ENCODE data around the gene GNAQ. TPM values are rescaled to one million over a fixed set of nuclear protein-coding genes. Genes with fewer than 3 reads are reported as not detected.
"Not testable (repeated sequence)": the region's sequence is repeated elsewhere in the genome, so short reads cannot be mapped to it uniquely, and the experiment has no call there.

GNAQ gene
- total RNA-seq, 2 donors from 2014 or later, result 57.1 to 68.1 TPM

GRCh38 chr9:77872863-77873262 is 158.7 kb downstream of the GNAQ start:
- ATAC-seq (no peak), DNase-seq (no peak)
- peaks cover 20% of the 10 kb centered on the region for H3K4me1 Mint-ChIP-seq
- no peak overlapping the region for H3K4me3 Mint-ChIP-seq
- H3K9me3 ChIP-seq (ENCODE audit: control insufficient read depth, low read length, poor library complexity, severe bottlenecking), result no peaks in the 10 kb centered on the region
- no peaks in the 10 kb centered on the region for H3K27me3 Mint-ChIP-seq
- H3K27ac Mint-ChIP-seq, result no peak overlapping the region
- no peaks in the 10 kb centered on the region for H3K36me3 Mint-ChIP-seq (ENCODE audit: low read depth)

- Mint-ChIP-seq H3K4me1 (peaks cover 16% of the 10 kb centered on the region), H3K4me3 (no peak overlapping the region), H3K27ac (no peak overlapping the region), H3K36me3 (ENCODE audit: low read depth) (no peaks in the 10 kb centered on the region), H3K27me3 (no peaks in the 10 kb centered on the region)
- ATAC-seq, result no peak
- no peak for DNase-seq
- no peaks in the 10 kb centered on the region for H3K9me3 ChIP-seq (ENCODE audit: control insufficient read depth, low read length, poor library complexity, severe bottlenecking)
Measured at GRCh38 chr9:77872177-77872576, 159.4 kb downstream of the GNAQ start.

DNA sequence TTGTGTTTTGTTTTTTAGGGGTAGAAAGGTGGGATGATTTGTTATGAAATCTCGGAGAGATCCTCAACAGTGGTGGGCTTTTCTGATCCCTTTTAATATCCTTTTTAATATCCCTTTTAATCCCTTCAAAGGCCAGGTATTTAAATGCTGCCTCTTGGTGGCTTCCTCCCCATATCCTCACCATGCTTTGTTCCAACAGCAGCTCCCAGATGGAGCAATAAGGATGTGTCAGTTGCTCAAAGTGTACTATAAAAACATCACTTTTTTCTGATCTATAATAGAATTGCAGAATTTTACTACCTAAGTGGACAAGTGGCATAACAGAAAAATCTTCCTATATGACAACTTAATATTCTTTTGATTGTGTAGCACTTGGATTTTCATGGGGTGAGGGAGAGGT is 160.1 kb downstream of the GNAQ start:
- ATAC-seq (no peak), DNase-seq (no peak)
- peaks cover 16% of the 10 kb centered on the region for H3K4me1 Mint-ChIP-seq
- H3K27me3 Mint-ChIP-seq, result no peaks in the 10 kb centered on the region
- H3K36me3 Mint-ChIP-seq (ENCODE audit: low read depth), result no peaks in the 10 kb centered on the region
- H3K27ac Mint-ChIP-seq, result no peak overlapping the region
- no peak overlapping the region for H3K4me3 Mint-ChIP-seq
- no peaks in the 10 kb centered on the region for H3K9me3 ChIP-seq (ENCODE audit: control insufficient read depth, low read length, poor library complexity, severe bottlenecking)

DNA sequence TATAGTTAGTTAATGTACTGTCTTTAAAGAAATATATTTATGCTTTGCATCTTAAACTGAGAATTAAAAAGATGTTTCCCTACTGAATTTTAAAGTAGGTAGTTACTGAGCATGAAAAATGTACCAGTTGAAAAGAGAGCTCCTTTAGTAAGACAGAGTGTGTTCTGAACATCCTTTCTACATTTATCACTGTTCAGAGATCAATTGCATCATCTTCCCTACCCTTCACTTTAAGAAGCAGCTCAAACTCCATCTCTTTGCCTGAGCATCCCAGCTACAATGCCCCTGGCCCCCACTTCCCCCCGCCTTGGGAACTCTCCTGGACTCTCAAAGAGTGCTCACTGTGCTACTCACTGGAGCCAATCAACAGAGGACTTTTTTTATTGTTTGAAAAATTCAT is 164.7 kb downstream of the GNAQ start:
- DNase-seq, result no peak
- peaks cover 3% of the 10 kb centered on the region for H3K9me3 ChIP-seq (ENCODE audit: control insufficient read depth, low read length, poor library complexity, severe bottlenecking)
- ATAC-seq, result no peak
- Mint-ChIP-seq H3K27me3 (no peaks in the 10 kb centered on the region), H3K27ac (no peak overlapping the region), H3K36me3 (ENCODE audit: low read depth) (no peaks in the 10 kb centered on the region), H3K4me1 (peaks cover 2% of the 10 kb centered on the region), H3K4me3 (no peak overlapping the region)

- H3K9me3 ChIP-seq (ENCODE audit: control insufficient read depth, low read length, poor library complexity, severe bottlenecking), result peaks cover 3% of the 10 kb centered on the region
- H3K36me3 Mint-ChIP-seq (ENCODE audit: low read depth), result no peaks in the 10 kb centered on the region
- H3K4me3 Mint-ChIP-seq, result no peak overlapping the region
- peaks cover 2% of the 10 kb centered on the region for H3K4me1 Mint-ChIP-seq
- no peaks in the 10 kb centered on the region for H3K27me3 Mint-ChIP-seq
- no peak for DNase-seq
- ATAC-seq, result no peak
- H3K27ac Mint-ChIP-seq, result no peak overlapping the region
Measured at GRCh38 chr9:77865385-77866047, 166.1 kb downstream of the GNAQ start.

DNA sequence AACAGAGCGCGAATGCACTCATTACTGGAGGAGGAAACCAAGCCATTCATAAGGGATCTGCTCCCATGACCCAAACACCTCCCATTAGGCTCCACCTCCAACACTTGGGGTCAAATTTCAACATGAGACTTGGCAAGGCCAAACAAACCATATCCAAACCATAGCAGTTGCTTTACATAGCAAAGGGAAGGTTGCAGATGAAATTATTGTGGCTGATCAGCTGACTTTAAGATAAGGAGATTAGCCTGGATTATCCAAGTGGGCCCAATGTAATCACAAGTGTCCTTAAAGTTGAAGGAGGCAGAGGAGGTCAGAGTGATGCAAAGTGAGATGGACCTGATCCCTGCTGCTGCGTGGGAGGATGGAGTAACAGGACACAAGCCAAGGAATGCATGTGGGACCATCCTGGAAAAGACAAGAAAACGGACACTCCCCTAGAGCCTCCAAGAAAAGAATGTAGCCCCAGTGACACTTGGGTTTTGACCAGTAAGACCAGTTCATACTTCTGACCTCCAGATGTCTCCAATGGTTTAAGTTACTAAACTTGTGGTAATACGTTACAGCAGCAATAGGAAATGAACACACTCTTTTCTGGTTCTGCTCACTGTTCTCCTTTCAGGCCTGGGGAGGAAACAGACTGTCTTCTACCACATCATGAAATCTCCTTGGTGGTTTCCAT is 167.3 kb downstream of the GNAQ start:
- no peaks in the 10 kb centered on the region for H3K4me1 Mint-ChIP-seq

DNA sequence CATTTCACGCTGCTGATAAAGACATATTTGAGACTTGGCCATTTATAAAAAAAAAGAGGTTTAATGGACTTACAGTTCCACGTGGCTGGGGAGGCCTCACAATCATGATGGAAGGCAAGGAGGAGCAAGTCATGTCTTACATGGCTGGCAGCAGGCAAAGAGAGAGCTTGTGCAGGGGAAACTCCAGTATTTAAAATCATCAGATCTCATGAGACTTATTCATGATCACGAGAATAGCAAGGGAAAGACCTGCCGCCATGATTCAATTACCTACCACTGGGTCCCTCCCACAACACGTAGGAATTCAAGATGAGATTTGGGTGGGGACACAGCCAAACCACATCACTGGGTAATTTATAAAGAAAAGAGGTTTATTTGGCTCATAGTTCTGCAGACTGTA is 168.0 kb downstream of the GNAQ start:
- not testable (repeated sequence) for H3K9me3 ChIP-seq (ENCODE audit: control insufficient read depth, low read length, poor library complexity, severe bottlenecking); H3K4me1 Mint-ChIP-seq; H3K36me3 Mint-ChIP-seq (ENCODE audit: low read depth); ATAC-seq; H3K27ac Mint-ChIP-seq; H3K4me3 Mint-ChIP-seq; DNase-seq; H3K27me3 Mint-ChIP-seq

More for the DNA sequence above, 167.3 kb downstream of the GNAQ start:
- peaks cover 3% of the 10 kb centered on the region for H3K9me3 ChIP-seq (ENCODE audit: control insufficient read depth, low read length, poor library complexity, severe bottlenecking)
- ATAC-seq (no peak), DNase-seq (no peak)
- Mint-ChIP-seq H3K27ac (no peak overlapping the region), H3K27me3 (no peaks in the 10 kb centered on the region), H3K4me3 (no peak overlapping the region), H3K36me3 (ENCODE audit: low read depth) (no peaks in the 10 kb centered on the region)

DNA sequence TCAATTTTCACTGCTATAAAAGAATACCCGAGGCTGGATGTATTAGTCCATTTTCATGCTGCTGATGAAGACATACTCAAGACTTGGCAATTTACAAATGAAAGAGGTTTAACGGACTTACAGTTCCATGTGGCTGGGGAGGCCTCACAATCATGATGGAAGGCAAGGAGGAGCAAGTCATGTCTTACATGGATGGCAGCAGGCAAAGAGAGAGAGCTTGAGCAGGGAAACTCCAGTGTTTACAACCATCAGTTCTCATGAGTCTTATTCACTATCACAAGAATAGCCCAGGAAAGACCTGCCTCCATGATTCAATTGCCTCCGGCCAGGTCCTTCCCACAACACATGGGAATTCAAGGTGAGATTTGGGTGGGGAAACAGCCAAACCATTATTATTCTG is 170.7 kb downstream of the GNAQ start:
- not testable (repeated sequence) for H3K27ac Mint-ChIP-seq; H3K36me3 Mint-ChIP-seq (ENCODE audit: low read depth); H3K9me3 ChIP-seq (ENCODE audit: control insufficient read depth, low read length, poor library complexity, severe bottlenecking); H3K27me3 Mint-ChIP-seq; ATAC-seq; DNase-seq; H3K4me3 Mint-ChIP-seq
- peaks cover 15% of the 10 kb centered on the region for H3K4me1 Mint-ChIP-seq

GRCh38 chr9:77857513-77858259 is 173.9 kb downstream of the GNAQ start:
- ATAC-seq (no peak), DNase-seq (no peak)
- H3K4me1 Mint-ChIP-seq, result peaks cover 21% of the 10 kb centered on the region
- no peaks in the 10 kb centered on the region for H3K27me3 Mint-ChIP-seq
- peaks cover 4% of the 10 kb centered on the region for H3K36me3 Mint-ChIP-seq (ENCODE audit: low read depth)
- no peak overlapping the region for H3K4me3 Mint-ChIP-seq
- no peaks in the 10 kb centered on the region for H3K9me3 ChIP-seq (ENCODE audit: control insufficient read depth, low read length, poor library complexity, severe bottlenecking)
- no peak overlapping the region for H3K27ac Mint-ChIP-seq

GRCh38 chr9:77856615-77857014 is 175.0 kb downstream of the GNAQ start:
- peak overlapping the region; percentile 24 for H3K27ac Mint-ChIP-seq
- no peak overlapping the region for H3K4me3 Mint-ChIP-seq

DNA sequence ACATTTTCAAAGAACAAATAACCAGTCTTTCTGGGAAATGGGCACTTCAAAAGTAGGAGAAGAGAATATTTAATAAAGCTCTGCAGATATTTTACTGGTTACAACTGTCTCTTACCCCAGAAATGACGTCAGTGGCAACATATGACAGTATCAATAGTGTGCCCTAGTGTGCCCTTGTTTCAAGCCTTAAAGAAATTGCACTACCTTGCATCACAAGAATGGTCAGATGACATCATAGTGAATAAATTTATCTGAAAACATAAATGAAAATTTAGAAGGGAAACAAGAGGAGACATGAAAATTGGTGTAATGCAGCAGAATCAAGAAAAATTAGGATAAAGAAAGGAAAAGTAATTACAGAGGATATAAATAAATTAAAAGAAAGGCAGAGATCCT is 176.7 kb downstream of the GNAQ start:
- Mint-ChIP-seq H3K4me1 (peaks cover 21% of the 10 kb centered on the region), H3K27me3 (no peaks in the 10 kb centered on the region), H3K4me3 (no peak overlapping the region), H3K36me3 (ENCODE audit: low read depth) (peaks cover 4% of the 10 kb centered on the region), H3K27ac (peak overlapping the region; percentile 8)
- H3K9me3 ChIP-seq (ENCODE audit: control insufficient read depth, low read length, poor library complexity, severe bottlenecking), result no peaks in the 10 kb centered on the region
- DNase-seq (no peak), ATAC-seq (no peak)

More at GRCh38 chr9:77856615-77857014, 175.0 kb downstream of the GNAQ start:
- DNase-seq, result no peak
- Mint-ChIP-seq H3K36me3 (ENCODE audit: low read depth) (peaks cover 4% of the 10 kb centered on the region), H3K4me1 (peaks cover 21% of the 10 kb centered on the region), H3K27me3 (no peaks in the 10 kb centered on the region)
- H3K9me3 ChIP-seq (ENCODE audit: control insufficient read depth, low read length, poor library complexity, severe bottlenecking), result no peaks in the 10 kb centered on the region
- no peak for ATAC-seq

GRCh38 chr9:77854258-77854915 is 177.2 kb downstream of the GNAQ start:
- Mint-ChIP-seq H3K4me3 (no peak overlapping the region), H3K36me3 (ENCODE audit: low read depth) (peaks cover 4% of the 10 kb centered on the region), H3K4me1 (peaks cover 23% of the 10 kb centered on the region), H3K27me3 (no peaks in the 10 kb centered on the region), H3K27ac (peak overlapping the region; percentile 8)
- ATAC-seq, result no peak
- DNase-seq, result no peak
- H3K9me3 ChIP-seq (ENCODE audit: control insufficient read depth, low read length, poor library complexity, severe bottlenecking), result no peaks in the 10 kb centered on the region

DNA sequence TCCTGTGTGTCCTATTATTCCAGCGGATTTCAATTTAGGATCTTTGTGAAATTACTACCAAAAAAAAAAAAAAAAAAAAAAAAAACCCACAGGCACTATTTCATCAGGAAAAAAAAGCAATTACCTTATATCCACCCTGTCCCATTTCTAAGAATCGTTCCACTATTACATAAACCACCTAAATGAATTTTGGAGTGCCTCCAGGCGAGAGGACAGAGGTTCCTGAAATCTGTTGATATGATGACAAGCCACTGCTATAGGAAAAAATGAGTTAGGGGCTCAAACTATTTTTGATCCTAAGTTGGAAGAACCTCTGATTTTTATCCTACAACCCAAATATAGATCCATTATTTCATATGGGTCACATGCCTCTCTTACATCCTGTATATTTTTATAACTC is 177.9 kb downstream of the GNAQ start:
- H3K4me3 Mint-ChIP-seq, result no peak overlapping the region
- no peak for DNase-seq

More for the DNA sequence above, 177.9 kb downstream of the GNAQ start:
- Mint-ChIP-seq H3K27ac (no peak overlapping the region), H3K4me1 (peaks cover 26% of the 10 kb centered on the region), H3K27me3 (no peaks in the 10 kb centered on the region), H3K36me3 (ENCODE audit: low read depth) (peaks cover 2% of the 10 kb centered on the region)
- H3K9me3 ChIP-seq (ENCODE audit: control insufficient read depth, low read length, poor library complexity, severe bottlenecking), result no peaks in the 10 kb centered on the region
- no peak for ATAC-seq

Measured in T-helper 17 cell (primary cell).